ENCODE data around the gene TULP3.

DNA sequence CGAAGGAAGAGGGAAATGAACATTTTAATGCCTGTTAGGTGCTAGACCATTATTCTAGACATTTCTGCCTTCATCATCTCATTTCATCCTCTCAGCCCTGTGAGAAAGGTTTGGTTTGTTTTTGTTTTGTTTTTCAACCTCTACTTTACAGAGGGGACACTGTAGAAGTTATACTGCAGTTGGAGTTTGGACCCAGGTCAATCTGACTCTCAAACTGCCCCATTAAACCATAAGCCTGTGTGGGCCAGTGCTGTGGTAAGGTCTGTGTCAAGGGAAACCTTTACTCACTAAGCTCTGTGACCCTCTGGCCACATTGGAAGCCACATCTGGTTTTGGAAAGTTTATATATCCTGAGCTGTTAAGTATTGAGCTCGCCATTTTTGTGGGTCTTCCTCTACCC lies 77.0 kb downstream of the TULP3 start:
- TF ChIP-seq, protein P1, sequence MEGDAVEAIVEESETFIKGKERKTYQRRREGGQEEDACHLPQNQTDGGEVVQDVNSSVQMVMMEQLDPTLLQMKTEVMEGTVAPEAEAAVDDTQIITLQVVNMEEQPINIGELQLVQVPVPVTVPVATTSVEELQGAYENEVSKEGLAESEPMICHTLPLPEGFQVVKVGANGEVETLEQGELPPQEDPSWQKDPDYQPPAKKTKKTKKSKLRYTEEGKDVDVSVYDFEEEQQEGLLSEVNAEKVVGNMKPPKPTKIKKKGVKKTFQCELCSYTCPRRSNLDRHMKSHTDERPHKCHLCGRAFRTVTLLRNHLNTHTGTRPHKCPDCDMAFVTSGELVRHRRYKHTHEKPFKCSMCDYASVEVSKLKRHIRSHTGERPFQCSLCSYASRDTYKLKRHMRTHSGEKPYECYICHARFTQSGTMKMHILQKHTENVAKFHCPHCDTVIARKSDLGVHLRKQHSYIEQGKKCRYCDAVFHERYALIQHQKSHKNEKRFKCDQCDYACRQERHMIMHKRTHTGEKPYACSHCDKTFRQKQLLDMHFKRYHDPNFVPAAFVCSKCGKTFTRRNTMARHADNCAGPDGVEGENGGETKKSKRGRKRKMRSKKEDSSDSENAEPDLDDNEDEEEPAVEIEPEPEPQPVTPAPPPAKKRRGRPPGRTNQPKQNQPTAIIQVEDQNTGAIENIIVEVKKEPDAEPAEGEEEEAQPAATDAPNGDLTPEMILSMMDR (IDR thresholded peaks at IDR 0.05): no peak
- TF ChIP-seq POLR2A (IDR thresholded peaks at IDR 0.05): no peak
